Uterus (tissue), 2 donors: ENCODE measurements around the gene CDH8.

ENCODE experiments used
- CTCF ChIP-seq, 4 experiments: fragments of 200-600 bp in 2 of 4; fragments of 450-650 bp in 2 of 4; sonication (generic) in 2 of 4; IDR thresholded peaks; one replicate each; pipeline ENCODE4 v1.5.1; 2016 to 2019; ENCODE audit warnings: antibody characterized with exemption in 4 of 4, mild to moderate bottlenecking in 2 of 4, moderate library complexity in 1 of 4
- POLR2A ChIP-seq, 2 donors: fragments of 450-650 bp; IDR thresholded peaks; one replicate each; pipeline ENCODE4 v1.6.1; 2016; ENCODE audit warnings: antibody characterized with exemption in 2 of 2, mild to moderate bottlenecking in 1 of 2, moderate library complexity in 1 of 2

- no peak for TF ChIP-seq POLR2A (IDR thresholded peaks at IDR 0.05)
- TF ChIP-seq CTCF (IDR thresholded peaks at IDR 0.05): no peak
These were observed 193.6 kb downstream of the CDH8 start for GRCh38 chr16:61842666-61843065.
